Stimulated activated CD8-positive, alpha-beta memory T cell treated with anti-CD3 and anti-CD28 coated beads, Interleukin-12 subunit alpha, Interleukin-12 subunit beta, amount 100 ng/mL, for 1 hour (primary cell): ENCODE data around the gene MCOLN2.

Experiments
- DNase-seq: peaks from one replicate; pipeline ENCODE4 v3.0.0-alpha.2; 2020; ENCODE audit warnings: low read depth

Gene MCOLN2

GRCh38 chr1:84892705-84893618, 104.0 kb downstream of the MCOLN2 start, which contains the start of gene LPAR3:
Gene LPAR3, minus strand, starts transcription at chr1:84893206. Its CDS starts 27,086 bp downstream, at chr1:84866120.
- no peak for DNase-seq

DNA sequence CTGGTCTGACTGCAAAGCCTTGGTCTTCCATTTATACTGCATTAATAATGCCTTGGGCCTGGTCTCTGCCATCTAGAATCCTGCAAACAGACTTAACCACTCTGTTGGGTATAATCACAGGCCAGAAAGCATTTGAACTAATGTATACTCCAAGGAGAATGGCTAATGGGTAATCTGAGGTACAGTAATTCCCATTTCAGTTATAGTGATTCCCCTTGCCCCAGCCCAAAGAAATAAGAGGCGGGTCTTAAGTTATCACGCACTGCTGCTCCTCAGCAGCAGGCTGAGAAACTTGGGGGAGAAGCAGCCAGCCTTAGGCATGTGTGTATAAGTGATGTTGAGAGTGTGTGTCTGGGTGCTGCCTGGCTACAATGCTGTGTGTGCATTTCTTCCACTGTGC, 106.3 kb downstream of the MCOLN2 start:
- no peak for DNase-seq

DNA sequence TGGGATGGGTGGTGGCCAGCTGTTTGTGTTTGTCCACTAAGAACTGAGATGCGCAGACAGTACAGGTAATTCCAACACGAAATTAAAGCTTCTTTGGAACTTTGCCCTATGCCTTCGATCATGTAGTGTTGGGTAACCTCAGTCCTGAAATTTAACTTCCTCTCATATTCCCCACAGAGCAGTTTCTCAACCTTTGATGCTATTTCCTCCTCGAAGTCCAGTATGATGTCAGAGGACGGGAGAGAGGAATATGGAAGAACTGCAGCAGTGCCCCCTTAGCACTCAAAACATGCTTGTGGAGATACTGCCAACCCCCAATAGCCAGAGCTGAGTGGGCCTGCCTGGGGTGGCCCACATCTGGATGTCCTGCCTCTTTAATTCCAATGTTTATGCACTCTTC, 107.5 kb downstream of the MCOLN2 start:
- DNase-seq: no peak

GRCh38 chr1:84888753-84889152, 108.2 kb downstream of the MCOLN2 start:
- no peak for DNase-seq

GRCh38 chr1:84887261-84887934, 109.5 kb downstream of the MCOLN2 start:
- no peak for DNase-seq

GRCh38 chr1:84885469-84885868, 111.4 kb downstream of the MCOLN2 start:
- no peak for DNase-seq

DNA sequence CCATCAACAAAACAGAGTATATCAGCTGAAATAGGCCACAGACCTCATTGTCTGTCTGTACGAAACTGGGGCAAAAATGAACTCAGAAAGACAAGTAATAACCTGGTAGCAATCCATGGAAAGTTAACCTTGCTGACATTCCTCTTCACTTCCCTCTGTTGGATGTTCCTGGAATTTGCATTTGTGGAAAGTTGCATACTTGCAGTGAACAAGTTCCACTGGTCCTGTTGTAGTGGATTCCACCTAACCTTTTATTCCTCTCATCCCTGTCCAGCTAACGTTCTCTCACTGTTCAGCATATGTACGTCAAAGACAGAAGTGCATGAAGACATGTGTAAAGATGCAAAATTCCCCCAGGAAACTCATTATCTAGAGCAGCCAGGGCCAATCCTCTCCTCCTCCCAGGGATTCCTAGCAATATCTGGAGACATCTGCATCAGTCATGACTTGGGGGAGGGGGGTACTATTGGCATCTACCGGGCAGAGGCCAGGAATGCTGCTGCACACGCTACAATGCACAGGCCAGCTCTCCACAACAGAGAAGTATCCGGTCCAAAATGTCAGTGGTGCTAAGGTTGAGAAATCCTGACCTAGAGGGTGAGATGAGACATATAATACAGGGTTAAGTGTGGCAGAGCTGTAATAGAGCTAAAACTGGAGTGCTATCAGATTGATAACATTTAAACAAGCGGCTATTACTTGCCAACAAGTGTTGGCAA, 112.1 kb downstream of the MCOLN2 start:
- DNase-seq: no peak

- no peak for DNase-seq
These were observed 113.6 kb downstream of the MCOLN2 start for GRCh38 chr1:84883286-84883685.

DNA sequence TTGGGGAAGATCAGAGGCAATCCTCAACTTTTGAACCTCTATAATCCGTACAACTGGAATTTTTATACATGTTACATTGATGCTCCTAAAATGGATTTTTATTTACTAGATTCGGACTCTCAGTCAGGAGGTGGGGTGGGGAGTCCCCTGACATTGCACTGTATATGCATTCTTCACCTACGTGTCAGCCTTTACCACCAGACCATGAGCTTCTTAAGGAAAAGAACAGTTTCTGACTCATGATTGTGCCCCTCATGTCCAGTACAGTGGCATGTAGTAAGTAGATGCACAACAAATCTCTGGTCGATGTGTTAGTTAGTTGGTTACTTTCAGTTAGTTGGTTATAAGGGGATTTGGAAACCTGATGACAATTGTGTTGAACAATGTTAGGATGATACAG, 119.3 kb downstream of the MCOLN2 start:
- DNase-seq: no peak

- no peak for DNase-seq
These were observed 120.6 kb downstream of the MCOLN2 start for GRCh38 chr1:84876353-84876752.
